A549 (cell line): ENCODE measurements around the gene FCRL3. TPM values are rescaled to one million over a fixed set of nuclear protein-coding genes. Genes with fewer than 3 reads are reported as not detected.
"Not testable (repeated sequence)": the region's sequence is repeated elsewhere in the genome, so short reads cannot be mapped to it uniquely, and the experiment has no call there.

Source experiments
- ATAC-seq, 2 experiments: fragments of 200-7000 bp in 1 of 2; fragments of >200 bp in 1 of 2; cut with Nextera tagmentation in 1 of 2; cut with Tn5 transposase in 1 of 2; 3 replicates each; pipeline versions ENCODE4 v1.8.0 to v1.9.1; 2018 to 2020; ENCODE audit warnings: mild to moderate bottlenecking in 1 of 2, moderate library complexity in 1 of 2
- CTCF ChIA-PET: fragments of 300-600 bp; sonication (Branson Sonifier 250); formaldehyde crosslinking; extraction: SDS; loops from one replicate; lab custom pipeline; 2021; ENCODE audit warnings: antibody characterized with exemption, inconsistent platforms; lab: Yijun Ruan, JAX
- POLR2A ChIA-PET: fragments of 350-600 bp; formaldehyde crosslinking; extraction: SDS; loops from one replicate; lab custom pipeline; 2021; ENCODE audit warnings: antibody characterized with exemption, inconsistent platforms; lab: Yijun Ruan, JAX
- DNase-seq, 2 experiments: peaks; one replicate each; pipeline versions ENCODE4 v3.0.0 to v3.0.0-alpha.2; 2011 to 2016; ENCODE audit warnings: low read depth in 1 of 2, low spot score in 1 of 2
- FAIRE-seq: peaks from 2 replicates; lab custom pipeline; 2011; peaks lifted over from hg19 to GRCh38; lab: Jason Lieb, UNC
- H3K27ac ChIP-seq, 2 experiments: fragments of >200 bp; sonication (Bioruptor Twin); formaldehyde crosslinking; 3 replicates each; pipeline ENCODE4 v1.5.1; 2016 to 2017
- H3K4me1 ChIP-seq: fragments of >200 bp; sonication (Bioruptor Twin); formaldehyde crosslinking; 3 replicates; pipeline ENCODE4 v1.6.1; 2016
- H3K4me2 ChIP-seq: fragments of >200 bp; sonication (Bioruptor Twin); formaldehyde crosslinking; 3 replicates; pipeline ENCODE4 v1.6.1; 2016
- H3K4me3 ChIP-seq: fragments of >200 bp; sonication (Bioruptor Twin); formaldehyde crosslinking; 3 replicates; pipeline ENCODE4 v1.5.1; 2016
- H3K9me3 ChIP-seq: fragments of >200 bp; sonication (Bioruptor Twin); formaldehyde crosslinking; 3 replicates; pipeline ENCODE4 v1.6.1; 2016
- BCL3 ChIP-seq: fragments of >200 bp; sonication (Bioruptor Twin); formaldehyde crosslinking; IDR thresholded peaks from 3 replicates; pipeline ENCODE4 v1.6.1; 2016
- BHLHE40 ChIP-seq: IDR thresholded peaks from 2 replicates; pipeline ENCODE4 v1.6.1; 2012; ENCODE audit warnings: low read depth, low read length, inconsistent platforms
- CHD4 ChIP-seq: fragments of 200-600 bp; sonication (generic); IDR thresholded peaks from 2 replicates; pipeline ENCODE4 v1.6.1; 2016; ENCODE audit warnings: antibody characterized with exemption, mild to moderate bottlenecking, borderline replicate concordance
- EHF ChIP-seq: fragments of 250-450 bp; sonication (Bioruptor Pico); IDR thresholded peaks from 2 replicates; pipeline ENCODE4 v1.5.0; 2020; ENCODE audit warnings: mild to moderate bottlenecking
- ESRRA ChIP-seq: fragments of 150-350 bp; IDR thresholded peaks from 2 replicates; pipeline ENCODE4 v1.6.1; 2014; ENCODE audit warnings: mild to moderate bottlenecking, low read length, borderline replicate concordance
- FOSB ChIP-seq: fragments of 250-450 bp; sonication (Bioruptor Pico); IDR thresholded peaks from 2 replicates; pipeline ENCODE4 v1.5.0; 2020; ENCODE audit warnings: mild to moderate bottlenecking, moderate library complexity
- FOSL2 ChIP-seq, 2 experiments: fragments of 450-650 bp in 1 of 2; fragments of >200 bp in 1 of 2; sonication (Bioruptor Twin) in 1 of 2; formaldehyde crosslinking; IDR thresholded peaks; 2 replicates each; pipeline versions ENCODE4 v1.5.0 to v1.6.1; 2016 to 2020; ENCODE audit warnings: mild to moderate bottlenecking in 1 of 2, moderate library complexity in 1 of 2
- GATA3 ChIP-seq: IDR thresholded peaks from 2 replicates; pipeline ENCODE4 v1.6.1; 2012; ENCODE audit warnings: borderline replicate concordance
- HMGXB4 ChIP-seq: fragments of 250-450 bp; sonication (Bioruptor Pico); IDR thresholded peaks from 2 replicates; pipeline ENCODE4 v1.5.0; 2021; ENCODE audit warnings: mild to moderate bottlenecking, moderate library complexity, borderline replicate concordance
- HOXB13 ChIP-seq: fragments of 250-450 bp; sonication (Bioruptor Pico); IDR thresholded peaks from 2 replicates; pipeline ENCODE4 v1.5.0; 2020; ENCODE audit warnings: low read depth, mild to moderate bottlenecking, moderate library complexity
- JUNB ChIP-seq: fragments of >200 bp; sonication (Bioruptor Twin); formaldehyde crosslinking; IDR thresholded peaks from 2 replicates; pipeline ENCODE4 v1.6.1; 2016
- NFE2L2 ChIP-seq: fragments of 150-350 bp; conservative IDR thresholded peaks from 2 replicates; pipeline ENCODE4 v1.6.1; 2014; ENCODE audit warnings: low read length
- POLR2A ChIP-seq: IDR thresholded peaks from 2 replicates; pipeline ENCODE4 v1.6.1; 2012; ENCODE audit warnings: mild to moderate bottlenecking, low read length
- RARB ChIP-seq: fragments of 250-450 bp; sonication (Bioruptor Pico); IDR thresholded peaks from 2 replicates; pipeline ENCODE4 v1.8.0; 2021; ENCODE audit warnings: mild to moderate bottlenecking, moderate library complexity
- RCOR1 ChIP-seq: fragments of 150-350 bp; IDR thresholded peaks from 2 replicates; pipeline ENCODE4 v1.6.1; 2014; ENCODE audit warnings: antibody characterized with exemption, low read length, low read depth
- TP53 ChIP-seq: fragments of 250-450 bp; sonication (Bioruptor Pico); IDR thresholded peaks from 2 replicates; pipeline ENCODE4 v1.5.0; 2021; ENCODE audit warnings: mild to moderate bottlenecking, moderate library complexity
- ZC3H11A ChIP-seq: fragments of 450-650 bp; IDR thresholded peaks from 2 replicates; pipeline ENCODE4 v1.6.1; 2014; ENCODE audit warnings: antibody characterized with exemption, mild to moderate bottlenecking
- ZSCAN20 ChIP-seq: fragments of 250-450 bp; sonication (Bioruptor Pico); IDR thresholded peaks from 2 replicates; pipeline ENCODE4 v1.8.0; 2022; ENCODE audit warnings: mild to moderate bottlenecking, moderate library complexity
- WGBS: methylation state at CpG from one replicate; pipeline ENCODE4 v1.1.6; 2017; ENCODE audit errors: missing lambda C conversion rate; 5-methylcytosine and 5-hydroxymethylcytosine counted together
- polyA minus RNA-seq: library from RNA; depleted of rRNA, polyadenylated mRNA; stranded (reverse); fragments of >200 nt; gene quantifications from 2 replicates; pipeline ENCODE4 v1.2.3, GENCODE V29; 2011; rRNA and poly(A)+ RNA removed
- polyA plus RNA-seq, 4 experiments: library from polyadenylated mRNA; depleted of rRNA in 3 of 4; stranded (reverse); fragments of >200 nt; fragmentation: RNase III in 1 of 4; extraction: RNeasy Plus Mini Kit Qiagen cat#74134 plus additional on column Dnase treatment in 1 of 4; gene quantifications; 2 replicates in 3 of 4; 3 replicates in 1 of 4; pipeline ENCODE4 v1.2.3, GENCODE V29; 2011 to 2017
- TF ChIP-seq, protein P1 (sequence below): fragments of 250-450 bp; sonication (Bioruptor Pico); IDR thresholded peaks from 2 replicates; pipeline ENCODE4 v1.5.0; 2020; ENCODE audit warnings: low read depth, mild to moderate bottlenecking, moderate library complexity
- TF ChIP-seq, protein P2 (sequence below): fragments of 200-600 bp; sonication (generic); IDR thresholded peaks from 2 replicates; pipeline ENCODE4 v1.6.1; 2016; ENCODE audit warnings: antibody characterized with exemption, mild to moderate bottlenecking, moderate library complexity

FCRL3 gene
- polyA plus RNA-seq (2011; rRNA removed) (0.01 TPM in 1 of 2 replicates, not detected in the other), polyA plus RNA-seq (2017; fragmentation: RNase III; extraction: RNeasy Plus Mini Kit Qiagen cat#74134 plus additional on column Dnase treatment) (not detected in 3 replicates), polyA minus RNA-seq (not detected in 2 replicates)
- not detected in 2 replicates for polyA plus RNA-seq (2012; cell fraction: cytosol; rRNA removed)
- not detected in 2 replicates for polyA plus RNA-seq (2012; cell fraction: nucleus; rRNA removed)

DNA sequence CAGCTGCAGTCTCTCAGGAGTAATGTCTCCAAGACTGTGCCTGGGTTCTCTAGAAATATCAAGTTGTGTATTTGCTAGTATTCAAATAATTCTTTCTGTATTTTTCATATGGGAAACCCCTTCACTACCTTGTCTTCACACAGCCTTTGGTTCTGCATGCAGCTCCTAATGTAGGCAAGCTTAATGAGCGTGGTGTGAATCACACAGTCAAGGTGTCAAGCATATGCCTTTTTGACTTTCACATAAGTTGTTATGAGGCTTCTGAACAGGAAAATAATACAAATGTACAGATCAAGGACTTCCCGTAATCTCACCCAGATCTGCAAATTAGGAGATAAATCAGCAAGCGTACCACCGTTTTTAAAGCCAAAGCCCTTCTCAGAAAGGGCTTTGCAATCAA, at the start of gene FCRL3:
TSS of gene FCRL3 (minus strand) at position 38 of the 400 bp plus-strand sequence. CDS start 280 bp downstream, outside the sequence.
- 41% methylated on average over 4 of the region's 4 CpGs for WGBS
- FAIRE-seq, result no peak

DNA sequence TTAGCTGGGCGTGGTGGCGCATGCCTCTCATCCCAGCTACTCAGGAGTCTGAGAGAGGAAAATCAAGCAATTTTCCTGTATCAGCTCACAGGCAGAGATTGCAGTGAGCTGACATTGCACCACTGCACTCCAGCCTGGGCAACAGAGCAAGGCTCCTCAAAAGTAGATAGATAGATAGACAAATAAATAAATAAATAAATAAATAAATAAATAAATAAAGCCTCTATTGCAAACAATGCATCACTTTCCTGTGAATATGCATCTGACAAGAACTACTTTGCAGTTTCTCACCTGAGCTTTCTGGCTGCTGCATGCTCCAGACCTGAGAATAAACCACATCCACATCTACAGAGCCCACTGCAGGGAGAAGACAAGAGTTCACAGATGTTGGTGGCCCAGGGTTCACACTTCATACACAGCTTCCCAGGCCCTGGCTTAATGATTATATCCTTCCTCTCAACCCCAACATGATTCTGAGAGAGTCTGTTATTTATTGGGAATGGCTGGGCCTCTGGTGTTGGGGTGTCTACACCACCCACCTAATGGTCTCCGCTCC, 47.8 kb upstream of the FCRL3 start:
- TF ChIP-seq ZC3H11A, result peak; percentile 64
- no peak for TF ChIP-seq ZSCAN20
- DNase-seq (no peak), FAIRE-seq (no peak), ATAC-seq (no peak)
- H3K4me2 ChIP-seq, result no peak overlapping the region
- 54% methylated on average over 3 of the region's 3 CpGs for WGBS
- H3K9me3 ChIP-seq, result no peaks in the 10 kb centered on the region
- POLR2A ChIA-PET, result no interaction called here
- no peaks in the 10 kb centered on the region for H3K4me1 ChIP-seq
- H3K27ac ChIP-seq, result no peak overlapping the region
- CTCF ChIA-PET, result no interaction called here
- H3K4me3 ChIP-seq, result no peak overlapping the region

More for the DNA sequence above, at the start of gene FCRL3:
- TF ChIP-seq, protein P1, sequence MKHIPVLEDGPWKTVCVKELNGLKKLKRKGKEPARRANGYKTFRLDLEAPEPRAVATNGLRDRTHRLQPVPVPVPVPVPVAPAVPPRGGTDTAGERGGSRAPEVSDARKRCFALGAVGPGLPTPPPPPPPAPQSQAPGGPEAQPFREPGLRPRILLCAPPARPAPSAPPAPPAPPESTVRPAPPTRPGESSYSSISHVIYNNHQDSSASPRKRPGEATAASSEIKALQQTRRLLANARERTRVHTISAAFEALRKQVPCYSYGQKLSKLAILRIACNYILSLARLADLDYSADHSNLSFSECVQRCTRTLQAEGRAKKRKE, result no peak
- TF ChIP-seq ZC3H11A (no peak), RCOR1 (no peak), BHLHE40 (no peak), BCL3 (no peak), HMGXB4 (CRISPR knock-in tag) (no peak)
- Histone ChIP-seq H3K9me3 (no peaks in the 10 kb centered on the region), H3K4me1 (no peaks in the 10 kb centered on the region), H3K4me3 (no peak within 1 kb of the TSS), H3K27ac (no peak within 1 kb of the TSS), H3K4me2 (no peak within 1 kb of the TSS)
- DNase-seq (no peak), ATAC-seq (no peak)
- CTCF ChIA-PET, result no interaction called here
- POLR2A ChIA-PET, result no interaction called here

GRCh38 chr1:157739229-157739901, 38.8 kb upstream of the FCRL3 start:
- DNase-seq, result no peak
- no peak overlapping the region for H3K4me2 ChIP-seq
- H3K27ac ChIP-seq, result no peak overlapping the region
- ATAC-seq, result no peak
- H3K9me3 ChIP-seq, result no peaks in the 10 kb centered on the region
- H3K4me1 ChIP-seq, result no peaks in the 10 kb centered on the region
- no peak for FAIRE-seq
- TF ChIP-seq POLR2A, result no peak
- no peak for TF ChIP-seq TP53 (CRISPR knock-in tag)
- no peak for TF ChIP-seq FOSB (CRISPR knock-in tag)
- TF ChIP-seq ESRRA, result no peak
- no peak for TF ChIP-seq RCOR1
- TF ChIP-seq, protein P2, sequence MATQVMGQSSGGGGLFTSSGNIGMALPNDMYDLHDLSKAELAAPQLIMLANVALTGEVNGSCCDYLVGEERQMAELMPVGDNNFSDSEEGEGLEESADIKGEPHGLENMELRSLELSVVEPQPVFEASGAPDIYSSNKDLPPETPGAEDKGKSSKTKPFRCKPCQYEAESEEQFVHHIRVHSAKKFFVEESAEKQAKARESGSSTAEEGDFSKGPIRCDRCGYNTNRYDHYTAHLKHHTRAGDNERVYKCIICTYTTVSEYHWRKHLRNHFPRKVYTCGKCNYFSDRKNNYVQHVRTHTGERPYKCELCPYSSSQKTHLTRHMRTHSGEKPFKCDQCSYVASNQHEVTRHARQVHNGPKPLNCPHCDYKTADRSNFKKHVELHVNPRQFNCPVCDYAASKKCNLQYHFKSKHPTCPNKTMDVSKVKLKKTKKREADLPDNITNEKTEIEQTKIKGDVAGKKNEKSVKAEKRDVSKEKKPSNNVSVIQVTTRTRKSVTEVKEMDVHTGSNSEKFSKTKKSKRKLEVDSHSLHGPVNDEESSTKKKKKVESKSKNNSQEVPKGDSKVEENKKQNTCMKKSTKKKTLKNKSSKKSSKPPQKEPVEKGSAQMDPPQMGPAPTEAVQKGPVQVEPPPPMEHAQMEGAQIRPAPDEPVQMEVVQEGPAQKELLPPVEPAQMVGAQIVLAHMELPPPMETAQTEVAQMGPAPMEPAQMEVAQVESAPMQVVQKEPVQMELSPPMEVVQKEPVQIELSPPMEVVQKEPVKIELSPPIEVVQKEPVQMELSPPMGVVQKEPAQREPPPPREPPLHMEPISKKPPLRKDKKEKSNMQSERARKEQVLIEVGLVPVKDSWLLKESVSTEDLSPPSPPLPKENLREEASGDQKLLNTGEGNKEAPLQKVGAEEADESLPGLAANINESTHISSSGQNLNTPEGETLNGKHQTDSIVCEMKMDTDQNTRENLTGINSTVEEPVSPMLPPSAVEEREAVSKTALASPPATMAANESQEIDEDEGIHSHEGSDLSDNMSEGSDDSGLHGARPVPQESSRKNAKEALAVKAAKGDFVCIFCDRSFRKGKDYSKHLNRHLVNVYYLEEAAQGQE, result no peak
- TF ChIP-seq FOSL2 (IDR thresholded peaks at IDR 0.05), result no peak
- TF ChIP-seq FOSL2 (CRISPR knock-in tag; IDR thresholded peaks at IDR 0.05), result no peak
- no peak for TF ChIP-seq ZSCAN20
- TF ChIP-seq NFE2L2, result no peak
- no peak for TF ChIP-seq JUNB
- TF ChIP-seq CHD4, result no peak
- no peak for TF ChIP-seq RARB (CRISPR knock-in tag)
- no peak for TF ChIP-seq GATA3
- no peak for TF ChIP-seq HOXB13 (CRISPR knock-in tag)
- TF ChIP-seq EHF (CRISPR knock-in tag), result no peak
- POLR2A ChIA-PET, result no interaction called here
- WGBS, result 3% methylated on average over 5 of the region's 5 CpGs
- no peak overlapping the region for H3K4me3 ChIP-seq
- CTCF ChIA-PET, result interaction anchor here (1.2 kb wide), 1 partner anchor 9 kb away, joined by 3 read pairs; no protein-coding TSS in a partner anchor

DNA sequence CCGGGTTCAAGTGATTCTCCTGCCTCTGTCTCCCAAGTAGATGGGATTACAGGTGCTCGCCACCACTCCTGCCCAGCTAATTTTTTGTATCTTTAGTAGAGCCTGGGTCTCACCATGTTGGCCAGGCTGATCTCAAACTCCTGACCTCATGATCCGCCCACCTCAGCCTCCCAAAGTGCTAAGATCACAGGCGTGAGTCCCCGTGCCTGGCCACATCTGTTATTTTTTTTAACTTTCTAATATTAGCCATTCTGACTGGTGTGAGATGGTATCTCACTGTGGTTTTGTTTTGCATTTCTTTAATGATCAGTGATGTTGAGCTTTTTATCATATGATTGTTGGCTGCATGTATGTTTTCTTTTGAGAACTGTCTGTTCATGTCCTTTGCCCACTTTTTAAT, 35.4 kb upstream of the FCRL3 start:
- H3K9me3 ChIP-seq, H3K4me2 ChIP-seq, POLR2A ChIA-PET, H3K27ac ChIP-seq, H3K4me3 ChIP-seq, ATAC-seq, CTCF ChIA-PET, DNase-seq, FAIRE-seq, H3K4me1 ChIP-seq: not testable (repeated sequence)
- WGBS, result 4% methylated on average over 5 of the region's 5 CpGs
